Fibroblast of gingiva (primary cell): ENCODE measurements around the gene UCK2.

Source experiments
- DNase-seq: peaks from one replicate; pipeline ENCODE4 v3.0.0-alpha.2; 2011; ENCODE audit warnings: low read depth

Gene UCK2

GRCh38 chr1:165879946-165880345 is 52.5 kb downstream of the UCK2 start:
- DNase-seq = peak; percentile 24

- no peak for DNase-seq
Measured at GRCh38 chr1:165880993-165881392, 53.6 kb downstream of the UCK2 start.

GRCh38 chr1:165882168-165882837 is 54.9 kb downstream of the UCK2 start:
- DNase-seq = no peak

GRCh38 chr1:165883056-165883455 is 55.6 kb downstream of the UCK2 start:
- DNase-seq = no peak

GRCh38 chr1:165884009-165884689 is 56.7 kb downstream of the UCK2 start:
- DNase-seq = no peak

- no peak for DNase-seq
Measured at GRCh38 chr1:165884690-165885304, 57.4 kb downstream of the UCK2 start.

GRCh38 chr1:165885305-165885694 is 57.9 kb downstream of the UCK2 start:
- no peak for DNase-seq

- DNase-seq = no peak
Measured at GRCh38 chr1:165886193-165886592, 58.8 kb downstream of the UCK2 start.

GRCh38 chr1:165886983-165887382 is 59.6 kb downstream of the UCK2 start:
- no peak for DNase-seq

GRCh38 chr1:165887877-165888551 is 60.6 kb downstream of the UCK2 start:
- DNase-seq = no peak

GRCh38 chr1:165888552-165888920 is 61.1 kb downstream of the UCK2 start:
- no peak for DNase-seq

GRCh38 chr1:165890684-165891083 is 63.3 kb downstream of the UCK2 start:
- no peak for DNase-seq

GRCh38 chr1:165891111-165891860 is 63.9 kb downstream of the UCK2 start:
- peak; percentile 54 for DNase-seq

- no peak for DNase-seq
Measured at GRCh38 chr1:165892935-165893334, 65.5 kb downstream of the UCK2 start.

- DNase-seq = no peak
Measured at GRCh38 chr1:165893507-165893906, 66.1 kb downstream of the UCK2 start.

GRCh38 chr1:165894591-165894990 is 67.2 kb downstream of the UCK2 start:
- DNase-seq = peak; percentile 59

- peak; percentile 63 for DNase-seq
Measured at GRCh38 chr1:165895451-165895871, 68.0 kb downstream of the UCK2 start.

GRCh38 chr1:165896277-165896676 is 68.9 kb downstream of the UCK2 start:
- DNase-seq = peak; percentile 95

GRCh38 chr1:165897326-165898303 is 70.2 kb downstream of the UCK2 start:
- DNase-seq = peak; percentile 77

- DNase-seq = peak; percentile 97
Measured at GRCh38 chr1:165898837-165899236, 71.4 kb downstream of the UCK2 start.

GRCh38 chr1:165899461-165899941 is 72.1 kb downstream of the UCK2 start:
- peak; percentile 30 for DNase-seq
